ENCODE measurements around the gene ADAMTS17.

DNA sequence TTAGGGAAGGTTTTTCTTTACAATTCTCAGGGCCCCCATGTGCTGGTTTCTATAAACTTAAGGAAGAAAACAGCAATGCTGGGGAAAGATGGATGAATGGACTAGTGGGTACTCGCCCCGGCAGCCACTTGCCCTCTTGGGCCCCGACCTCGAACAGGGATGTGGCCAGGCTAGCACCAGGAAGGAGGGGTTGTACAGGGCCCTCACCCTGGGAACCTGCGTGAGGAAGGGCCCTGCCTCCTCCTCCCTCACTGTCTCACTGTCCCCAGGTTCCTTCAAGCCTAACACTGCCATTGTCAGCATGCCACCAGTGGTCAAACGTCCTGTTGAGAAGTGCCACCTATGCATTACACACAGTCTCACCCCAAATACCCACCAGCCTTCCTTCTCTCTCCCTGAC, 9.1 kb downstream of the ADAMTS17 start:
- TF ChIP-seq POLR2AphosphoS5 (IDR thresholded peaks at IDR 0.05; ENCODE audit: low read depth, low read length) (no peak), TAF1 (IDR thresholded peaks at IDR 0.05; ENCODE audit: borderline replicate concordance, low read depth, low read length) (no peak)
